ENCODE measurements around the gene SPATA21. TPM values are rescaled to one million over a fixed set of nuclear protein-coding genes. Genes with fewer than 3 reads are reported as not detected.

The SPATA21 gene
- polyA plus RNA-seq, 1 donor (not counting 4 experiments of a cell fraction or from before 2014, with no cell fraction given) = 0.04 TPM

- H3K4me1 ChIP-seq (ENCODE audit: control insufficient read depth, extremely low read depth, insufficient read depth, low read length) = peaks cover 33% of the 10 kb centered on the region
- no peak overlapping the region for H2AFZ ChIP-seq (ENCODE audit: control insufficient read depth, low read length)
- FAIRE-seq (no peak), DNase-seq (ENCODE audit: low read depth, low spot score) (no peak)
- H3K9ac ChIP-seq (ENCODE audit: control insufficient read depth, extremely low read depth, insufficient read depth, low read length) = no peak overlapping the region
- H3K9me3 ChIP-seq (ENCODE audit: control insufficient read depth, low read depth, low read length) = no peaks in the 10 kb centered on the region
- dilution Hi-C loops (cut with MboI; ENCODE audit: extremely low pct_ligation_motif_present, low sequenced_read_pairs) = no loop called here
- H3K27ac ChIP-seq (ENCODE audit: control insufficient read depth, insufficient read depth, low read length) = no peak overlapping the region
- no peak overlapping the region for H3K4me2 ChIP-seq (ENCODE audit: control insufficient read depth, extremely low read depth, insufficient read depth, low read depth, low read length)
- H3K9me1 ChIP-seq (ENCODE audit: control insufficient read depth, extremely low read depth, insufficient read depth, low read length) = peaks cover 7% of the 10 kb centered on the region
- H4K20me1 ChIP-seq (ENCODE audit: control insufficient read depth, extremely low read depth, insufficient read depth, low read length) = peaks cover 24% of the 10 kb centered on the region
- no peak overlapping the region for H3K4me3 ChIP-seq (ENCODE audit: control insufficient read depth in 2 of 3, extremely low read depth in 1 of 3, insufficient read depth in 2 of 3, low read depth in 1 of 3, low read length in 3 of 3)
- peaks cover 89% of the 10 kb centered on the region for H3K79me2 ChIP-seq (ENCODE audit: control insufficient read depth, insufficient read depth, low read length)
- H3K27me3 ChIP-seq (ENCODE audit: control insufficient read depth, extremely low read depth, insufficient read depth, low read length) = no peaks in the 10 kb centered on the region
- no peak for TF ChIP-seq EZH2 (IDR thresholded peaks at IDR 0.05; ENCODE audit: low read length)
- TF ChIP-seq, protein P1, sequence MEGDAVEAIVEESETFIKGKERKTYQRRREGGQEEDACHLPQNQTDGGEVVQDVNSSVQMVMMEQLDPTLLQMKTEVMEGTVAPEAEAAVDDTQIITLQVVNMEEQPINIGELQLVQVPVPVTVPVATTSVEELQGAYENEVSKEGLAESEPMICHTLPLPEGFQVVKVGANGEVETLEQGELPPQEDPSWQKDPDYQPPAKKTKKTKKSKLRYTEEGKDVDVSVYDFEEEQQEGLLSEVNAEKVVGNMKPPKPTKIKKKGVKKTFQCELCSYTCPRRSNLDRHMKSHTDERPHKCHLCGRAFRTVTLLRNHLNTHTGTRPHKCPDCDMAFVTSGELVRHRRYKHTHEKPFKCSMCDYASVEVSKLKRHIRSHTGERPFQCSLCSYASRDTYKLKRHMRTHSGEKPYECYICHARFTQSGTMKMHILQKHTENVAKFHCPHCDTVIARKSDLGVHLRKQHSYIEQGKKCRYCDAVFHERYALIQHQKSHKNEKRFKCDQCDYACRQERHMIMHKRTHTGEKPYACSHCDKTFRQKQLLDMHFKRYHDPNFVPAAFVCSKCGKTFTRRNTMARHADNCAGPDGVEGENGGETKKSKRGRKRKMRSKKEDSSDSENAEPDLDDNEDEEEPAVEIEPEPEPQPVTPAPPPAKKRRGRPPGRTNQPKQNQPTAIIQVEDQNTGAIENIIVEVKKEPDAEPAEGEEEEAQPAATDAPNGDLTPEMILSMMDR (optimal IDR thresholded peaks at IDR 0.05 in 1 of 3, IDR thresholded peaks at IDR 0.05 in 1 of 3, conservative IDR thresholded peaks at IDR 0.05 in 1 of 3; ENCODE audit: extremely low read depth in 1 of 3, insufficient read depth in 2 of 3, low read length in 3 of 3) = no peak
- H3K36me3 ChIP-seq (ENCODE audit: control insufficient read depth in 2 of 2, extremely low read depth in 1 of 2, insufficient read depth in 2 of 2, low read length in 2 of 2) = peaks cover 0 to 2% of the 10 kb centered on the region in 2 experiments
These were observed 65.5 kb downstream of the SPATA21 start for GRCh38 chr1:16371725-16372124.

- no peak for TF ChIP-seq EZH2 (IDR thresholded peaks at IDR 0.05; ENCODE audit: low read length)
- TF ChIP-seq, protein P1 (optimal IDR thresholded peaks at IDR 0.05 in 1 of 3, IDR thresholded peaks at IDR 0.05 in 1 of 3, conservative IDR thresholded peaks at IDR 0.05 in 1 of 3; ENCODE audit: extremely low read depth in 1 of 3, insufficient read depth in 2 of 3, low read length in 3 of 3) = no peak
- dilution Hi-C loops (cut with MboI; ENCODE audit: extremely low pct_ligation_motif_present, low sequenced_read_pairs) = no loop called here
- peaks cover 13% of the 10 kb centered on the region for H4K20me1 ChIP-seq (ENCODE audit: control insufficient read depth, extremely low read depth, insufficient read depth, low read length)
- peaks cover 70% of the 10 kb centered on the region for H3K79me2 ChIP-seq (ENCODE audit: control insufficient read depth, insufficient read depth, low read length)
- peaks cover 0 to 2% of the 10 kb centered on the region in 2 experiments for H3K36me3 ChIP-seq (ENCODE audit: control insufficient read depth in 2 of 2, extremely low read depth in 1 of 2, insufficient read depth in 2 of 2, low read length in 2 of 2)
- H3K4me1 ChIP-seq (ENCODE audit: control insufficient read depth, extremely low read depth, insufficient read depth, low read length) = peaks cover 22% of the 10 kb centered on the region
- no peaks in the 10 kb centered on the region for H3K27me3 ChIP-seq (ENCODE audit: control insufficient read depth, extremely low read depth, insufficient read depth, low read length)
- H2AFZ ChIP-seq (ENCODE audit: control insufficient read depth, low read length) = no peak overlapping the region
- H3K4me3 ChIP-seq (ENCODE audit: control insufficient read depth in 2 of 3, extremely low read depth in 1 of 3, insufficient read depth in 2 of 3, low read depth in 1 of 3, low read length in 3 of 3) = no peak overlapping the region
- no peak overlapping the region for H3K4me2 ChIP-seq (ENCODE audit: control insufficient read depth, extremely low read depth, insufficient read depth, low read depth, low read length)
- no peak overlapping the region for H3K27ac ChIP-seq (ENCODE audit: control insufficient read depth, insufficient read depth, low read length)
- DNase-seq (ENCODE audit: low read depth, low spot score) = no peak
- peaks cover 7% of the 10 kb centered on the region for H3K9me1 ChIP-seq (ENCODE audit: control insufficient read depth, extremely low read depth, insufficient read depth, low read length)
- FAIRE-seq = no peak
- H3K9ac ChIP-seq (ENCODE audit: control insufficient read depth, extremely low read depth, insufficient read depth, low read length) = no peak overlapping the region
- no peaks in the 10 kb centered on the region for H3K9me3 ChIP-seq (ENCODE audit: control insufficient read depth, low read depth, low read length)
These were observed 67.4 kb downstream of the SPATA21 start for GRCh38 chr1:16369821-16370220.
